PC-9 (cell line): ENCODE data around the gene KCNJ12. TPM values are rescaled to one million over a fixed set of nuclear protein-coding genes. Genes with fewer than 3 reads are reported as not detected.
A peak's percentile ranks its signal among the peaks of the same experiment; 100 is the strongest.
"Not testable (repeated sequence)": the region's sequence is repeated elsewhere in the genome, so short reads cannot be mapped to it uniquely, and the experiment has no call there.

ENCODE experiments used
- BruUV-seq: library from RNA; stranded (reverse); fragments of 400-500 nt; replicated peaks from 2 replicates; lab custom pipeline; 2021; lab: Mats Ljungman, UMichigan
- CTCF ChIA-PET: fragments of 300-600 bp; sonication (Branson Sonifier 250); formaldehyde crosslinking; loops from one replicate; lab custom pipeline; 2022; ENCODE audit warnings: antibody characterized with exemption; lab: Charles Lee
- POLR2A ChIA-PET: fragments of 300-600 bp; sonication (Branson Sonifier 250); formaldehyde crosslinking; loops from one replicate; lab custom pipeline; 2022; ENCODE audit warnings: antibody characterized with exemption; ENCODE audit not compliant: unreplicated experiment; lab: Charles Lee
- DNase-seq, 2 experiments: peaks; one replicate each; pipeline versions ENCODE4 v3.0.0 to v3.0.0-alpha.2; 2015 to 2022; ENCODE audit warnings: mixed read lengths in 1 of 2
- H2AFZ ChIP-seq: fragments of 200-600 bp; sonication (generic); 2 replicates; pipeline ENCODE4 v1.8.1; 2017; ENCODE audit warnings: antibody characterized with exemption
- H3F3A ChIP-seq: fragments of 200-600 bp; sonication (generic); 2 replicates; pipeline ENCODE4 v1.8.1; 2017; ENCODE audit warnings: antibody characterized with exemption, mild to moderate bottlenecking, low read depth; ENCODE audit not compliant: insufficient read depth
- H3K27ac ChIP-seq: fragments of 200-600 bp; sonication (generic); 2 replicates; pipeline ENCODE4 v1.6.1; 2016; ENCODE audit warnings: mixed run types
- H3K27me3 ChIP-seq: fragments of 200-600 bp; sonication (generic); 2 replicates; pipeline ENCODE4 v1.6.1; 2016; ENCODE audit warnings: low read depth, mixed run types; ENCODE audit not compliant: insufficient read depth
- H3K36me3 ChIP-seq: fragments of 200-600 bp; sonication (generic); 2 replicates; pipeline ENCODE4 v1.6.1; 2016; ENCODE audit warnings: low read depth, mixed run types
- H3K4me1 ChIP-seq: fragments of 200-600 bp; sonication (generic); replicated peaks from 2 replicates; pipeline ENCODE4 v1.6.1; 2016; ENCODE audit warnings: mixed run types; ENCODE audit not compliant: insufficient read depth
- H3K4me2 ChIP-seq: fragments of 200-600 bp; sonication (generic); 2 replicates; pipeline ENCODE4 v1.6.1; 2017; ENCODE audit warnings: mixed run types
- H3K4me3 ChIP-seq: fragments of 200-600 bp; sonication (generic); 2 replicates; pipeline ENCODE4 v1.6.1; 2016; ENCODE audit warnings: mixed run types
- H3K79me2 ChIP-seq: fragments of 200-600 bp; sonication (generic); 2 replicates; pipeline ENCODE4 v1.6.1; 2017; ENCODE audit warnings: low read depth, mixed run types
- H3K9me2 ChIP-seq: fragments of 200-600 bp; sonication (generic); 2 replicates; pipeline ENCODE4 v1.8.1; 2017; ENCODE audit warnings: mild to moderate bottlenecking; ENCODE audit not compliant: insufficient read depth
- H3K9me3 ChIP-seq: fragments of 200-600 bp; sonication (generic); 2 replicates; pipeline ENCODE4 v1.8.1; 2016; ENCODE audit warnings: low read depth; ENCODE audit not compliant: insufficient read depth
- H4K20me1 ChIP-seq: fragments of 200-600 bp; sonication (generic); 2 replicates; pipeline ENCODE4 v1.8.1; 2017; ENCODE audit not compliant: insufficient read depth
- CTCF ChIP-seq: fragments of 200-600 bp; sonication (generic); conservative IDR thresholded peaks from 2 replicates; pipeline ENCODE4 v1.6.1; 2017; ENCODE audit warnings: mixed run types, antibody characterized with exemption, mild to moderate bottlenecking, moderate library complexity
- EZH2 ChIP-seq: fragments of 200-600 bp; sonication (generic); IDR thresholded peaks from 2 replicates; pipeline ENCODE4 v1.8.0; 2017; ENCODE audit warnings: antibody characterized with exemption, low read depth
- intact Hi-C: fragments of 100-400 bp; cut with micrococcal nuclease; formaldehyde crosslinking; loops from one replicate; pipeline ENCODE4 v1.10.0; 2022; ENCODE audit not compliant: unreplicated experiment
- total RNA-seq: library from RNA; stranded (reverse); gene quantifications from 2 replicates; pipeline ENCODE4 v1.2.3, GENCODE V29; 2021

KCNJ12 gene
- total RNA-seq, 1 experiment from 2014 or later, result 1.1 TPM

DNA sequence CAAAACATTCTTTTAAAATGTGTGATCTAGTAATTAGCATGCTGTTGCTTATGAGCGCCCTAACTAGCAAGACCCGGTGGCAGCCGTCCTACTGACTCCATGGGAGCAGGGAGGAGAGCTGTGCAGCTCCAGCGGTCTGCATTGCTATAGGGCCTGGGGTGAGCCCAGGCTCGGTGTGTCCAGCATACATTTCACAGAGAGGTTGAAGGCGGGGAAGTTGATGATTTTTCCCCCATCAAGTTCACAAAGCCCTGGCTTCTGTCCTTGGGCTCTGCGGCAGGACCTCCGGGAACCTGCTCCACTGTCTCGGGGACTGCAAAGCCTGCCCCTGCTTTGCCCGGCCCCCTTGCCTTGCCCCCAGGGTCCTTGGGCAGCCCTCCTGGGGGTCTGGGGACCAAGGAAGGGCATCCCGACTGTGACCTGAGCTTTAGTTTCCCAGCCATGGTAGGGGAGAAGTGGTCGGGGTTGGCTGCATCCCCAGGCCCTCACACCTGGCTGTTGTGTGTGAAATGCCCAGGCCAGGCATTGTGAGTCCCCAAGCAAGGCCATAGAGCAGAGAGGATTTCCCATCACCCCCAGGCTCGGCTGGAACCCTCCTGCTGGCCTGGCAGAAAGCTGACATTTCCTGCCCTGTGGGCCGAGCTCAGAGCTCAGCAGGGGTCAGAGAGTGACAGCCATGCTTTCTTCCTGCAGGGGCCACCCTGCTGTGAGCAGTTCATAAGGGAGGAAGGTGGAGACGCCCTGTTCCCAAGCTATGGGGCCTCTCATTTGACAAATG lies 24.8 kb downstream of the KCNJ12 start:
- Histone ChIP-seq H3K4me3 (no peak overlapping the region), H3K9me3 (no peaks in the 10 kb centered on the region), H3K4me1 (peaks cover 20% of the 10 kb centered on the region), H3F3A (no peaks in the 10 kb centered on the region), H3K4me2 (peak overlapping the region; percentile 23; the same call in 1 of the 2 replicates), H4K20me1 (no peaks in the 10 kb centered on the region), H2AFZ (no peak overlapping the region), H3K36me3 (no peaks in the 10 kb centered on the region), H3K79me2 (no peaks in the 10 kb centered on the region), H3K27me3 (no peaks in the 10 kb centered on the region), H3K9me2 (no peaks in the 10 kb centered on the region), H3K27ac (no peak overlapping the region)
- no TSS peak for BruUV-seq
- intact Hi-C loops, result loop anchor here (5.0 to 10.0 kb wide), 2 partner anchors 56 to 186 kb away; partner anchors contain the start of gene TMEM11
- DNase-seq, result no peak
- CTCF ChIA-PET, result interaction anchor here (0.5 kb wide), 1 partner anchor 1303 kb away, joined by 3 read pairs; no protein-coding TSS in a partner anchor
- POLR2A ChIA-PET, result interaction anchor here (0.7 kb wide), 1 partner anchor 549 kb away, joined by 8 read pairs; no protein-coding TSS in a partner anchor
- no peak for TF ChIP-seq CTCF
- no peak for TF ChIP-seq EZH2

DNA sequence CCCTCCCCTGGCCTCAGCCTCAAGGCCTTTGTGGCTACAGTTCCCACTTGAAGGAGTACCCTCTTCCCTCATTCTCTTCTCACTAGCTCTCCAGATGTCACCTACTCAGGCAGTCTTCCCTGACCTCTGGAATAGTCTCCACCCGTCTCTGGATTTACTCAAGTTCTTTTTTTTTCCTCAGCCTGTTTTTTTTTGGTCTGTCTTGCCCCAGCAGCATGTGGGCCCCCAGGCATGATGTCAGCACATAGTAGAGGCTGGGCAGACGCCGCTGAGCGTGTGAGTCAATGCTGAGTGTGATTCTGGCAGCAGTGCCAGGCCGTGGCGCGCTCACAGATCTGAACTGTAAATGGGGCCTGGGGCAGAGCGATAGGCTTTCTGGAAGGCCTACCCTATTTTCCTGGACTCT lies 26.0 kb downstream of the KCNJ12 start:
- not testable (repeated sequence) for H3K4me3 ChIP-seq

GRCh38 chr17:21402926-21403325 lies 26.8 kb downstream of the KCNJ12 start:
- CTCF ChIA-PET, DNase-seq: not testable (repeated sequence)

More for the DNA sequence above, 26.0 kb downstream of the KCNJ12 start:
- H3K27me3 ChIP-seq, H3K9me3 ChIP-seq, BruUV-seq, POLR2A ChIA-PET, H4K20me1 ChIP-seq, H3K36me3 ChIP-seq, H3K9me2 ChIP-seq, CTCF ChIA-PET, H3F3A ChIP-seq, H3K79me2 ChIP-seq: not testable (repeated sequence)
- Histone ChIP-seq H3K27ac (peak overlapping the region; percentile 57), H2AFZ (peak overlapping the region; percentile 70; the same call in 1 of the 2 replicates), H3K4me2 (peak overlapping the region; percentile 42; the same call in 1 of the 2 replicates), H3K4me1 (peaks cover 20% of the 10 kb centered on the region)
- intact Hi-C loops, result loop anchor here (5.0 to 10.0 kb wide), 2 partner anchors 55 to 187 kb away; partner anchors contain the start of gene TMEM11
- DNase-seq, result peak; percentile 86 to 87

GRCh38 chr17:21404106-21404505 lies 27.9 kb downstream of the KCNJ12 start:
- H3K4me3 ChIP-seq, H3K9me3 ChIP-seq, H3K79me2 ChIP-seq, H3F3A ChIP-seq, DNase-seq, H3K36me3 ChIP-seq, H3K27ac ChIP-seq, H3K27me3 ChIP-seq, H3K9me2 ChIP-seq, BruUV-seq, H3K4me2 ChIP-seq, H4K20me1 ChIP-seq, H2AFZ ChIP-seq, CTCF ChIA-PET, POLR2A ChIA-PET: not testable (repeated sequence)
- intact Hi-C loops, result loop anchor here (5.0 to 10.0 kb wide), 2 partner anchors 53 to 189 kb away; partner anchors contain the start of gene TMEM11
- H3K4me1 ChIP-seq, result peaks cover 20% of the 10 kb centered on the region

More at GRCh38 chr17:21402926-21403325, 26.8 kb downstream of the KCNJ12 start:
- H3F3A ChIP-seq, POLR2A ChIA-PET, H3K9me3 ChIP-seq, H2AFZ ChIP-seq, H3K4me2 ChIP-seq, H3K36me3 ChIP-seq, H4K20me1 ChIP-seq, H3K4me3 ChIP-seq, H3K9me2 ChIP-seq, BruUV-seq, H3K79me2 ChIP-seq, H3K27me3 ChIP-seq: not testable (repeated sequence)
- Histone ChIP-seq H3K27ac (peak overlapping the region; percentile 57; the same call in 1 of the 2 replicates), H3K4me1 (peaks cover 20% of the 10 kb centered on the region)
- intact Hi-C loops, result loop anchor here (5.0 to 10.0 kb wide), 2 partner anchors 54 to 188 kb away; partner anchors contain the start of gene TMEM11

- H3F3A ChIP-seq, H3K79me2 ChIP-seq, H3K27me3 ChIP-seq, H3K9me2 ChIP-seq, DNase-seq, H3K27ac ChIP-seq, CTCF ChIA-PET, H2AFZ ChIP-seq, POLR2A ChIA-PET, H3K36me3 ChIP-seq, BruUV-seq, H3K9me3 ChIP-seq, H4K20me1 ChIP-seq, H3K4me3 ChIP-seq, H3K4me2 ChIP-seq: not testable (repeated sequence)
- H3K4me1 ChIP-seq, result peaks cover 22% of the 10 kb centered on the region
- intact Hi-C loops, result loop anchor here (5.0 to 10.0 kb wide), 2 partner anchors 53 to 190 kb away; partner anchors contain the start of gene TMEM11
Measured at GRCh38 chr17:21404539-21404938, 28.4 kb downstream of the KCNJ12 start.

GRCh38 chr17:21404956-21405731 lies 29.0 kb downstream of the KCNJ12 start:
- H3K27me3 ChIP-seq, POLR2A ChIA-PET, H3K4me2 ChIP-seq, H3K36me3 ChIP-seq, CTCF ChIA-PET, H3K9me3 ChIP-seq, H3K27ac ChIP-seq, H3F3A ChIP-seq, H4K20me1 ChIP-seq, H3K4me3 ChIP-seq, H3K9me2 ChIP-seq, H3K79me2 ChIP-seq, H2AFZ ChIP-seq, DNase-seq, BruUV-seq: not testable (repeated sequence)
- intact Hi-C loops, result loop anchor here (5.0 to 10.0 kb wide), 2 partner anchors 52 to 190 kb away; partner anchors contain the start of gene TMEM11
- H3K4me1 ChIP-seq, result peaks cover 28% of the 10 kb centered on the region
